Hepatocyte (in vitro differentiated cells): ENCODE measurements around the gene SEL1L2. TPM values are rescaled to one million over a fixed set of nuclear protein-coding genes. Genes with fewer than 3 reads are reported as not detected.

Source experiments
- DNase-seq: peaks from one replicate; pipeline ENCODE4 v3.0.0-alpha.2; 2016; ENCODE audit warnings: low spot score
- H2AFZ ChIP-seq: fragments of 200-600 bp; sonication (generic); 2 replicates; pipeline ENCODE4 v1.6.0; 2016; ENCODE audit warnings: antibody characterized with exemption, mild to moderate bottlenecking
- H3K27ac ChIP-seq: fragments of 200-600 bp; sonication (generic); 2 replicates; pipeline ENCODE4 v1.5.1; 2016; ENCODE audit warnings: mild to moderate bottlenecking
- H3K27me3 ChIP-seq: fragments of 200-600 bp; sonication (generic); 2 replicates; pipeline ENCODE4 v1.6.1; 2016
- H3K36me3 ChIP-seq: fragments of 200-600 bp; sonication (generic); replicated peaks from 2 replicates; pipeline ENCODE4 v1.5.1; 2016; ENCODE audit warnings: low read depth; ENCODE audit not compliant: insufficient read depth
- H3K4me1 ChIP-seq: fragments of 200-600 bp; sonication (generic); 2 replicates; pipeline ENCODE4 v1.5.1; 2016; ENCODE audit warnings: mild to moderate bottlenecking, moderate library complexity; ENCODE audit not compliant: insufficient read depth
- H3K4me2 ChIP-seq: fragments of 200-600 bp; sonication (generic); 2 replicates; pipeline ENCODE4 v1.6.0; 2016
- H3K4me3 ChIP-seq: fragments of 200-600 bp; sonication (generic); 2 replicates; pipeline ENCODE4 v1.5.1; 2016; ENCODE audit warnings: mild to moderate bottlenecking
- H3K79me2 ChIP-seq: fragments of 200-600 bp; sonication (generic); 2 replicates; pipeline ENCODE4 v1.6.0; 2017; ENCODE audit warnings: mild to moderate bottlenecking
- H3K9me2 ChIP-seq: fragments of 200-600 bp; sonication (generic); replicated peaks from 2 replicates; pipeline ENCODE4 v1.6.0; 2017; ENCODE audit warnings: mild to moderate bottlenecking; ENCODE audit not compliant: insufficient read depth
- H3K9me3 ChIP-seq: fragments of 200-600 bp; sonication (generic); 2 replicates; pipeline ENCODE4 v1.5.1; 2016; ENCODE audit warnings: low read depth, mild to moderate bottlenecking
- H4K20me1 ChIP-seq: fragments of 200-600 bp; sonication (generic); 2 replicates; pipeline ENCODE4 v1.6.0; 2016; ENCODE audit warnings: mild to moderate bottlenecking; ENCODE audit not compliant: insufficient read depth, poor library complexity, severe bottlenecking
- CTCF ChIP-seq: fragments of 200-600 bp; sonication (generic); IDR thresholded peaks from 2 replicates; pipeline ENCODE4 v1.5.1; 2016; ENCODE audit warnings: antibody characterized with exemption, mild to moderate bottlenecking; ENCODE audit not compliant: poor library complexity
- EZH2 ChIP-seq: fragments of 200-600 bp; sonication (generic); IDR thresholded peaks from 2 replicates; pipeline ENCODE4 v1.6.1; 2016; ENCODE audit warnings: antibody characterized with exemption, mild to moderate bottlenecking, borderline replicate concordance
- EZH2phosphoT487 ChIP-seq: fragments of 200-600 bp; sonication (generic); IDR thresholded peaks from one replicate; pipeline ENCODE4 v1.6.1; 2018; ENCODE audit warnings: antibody characterized with exemption, mild to moderate bottlenecking, low read depth, moderate library complexity; ENCODE audit not compliant: unreplicated experiment, severe bottlenecking
- WGBS: methylation state at CpG from one replicate; pipeline ENCODE4 v1.1.6; 2016; ENCODE audit warnings: low lambda C conversion rate; ENCODE audit errors: missing lambda C conversion rate; 5-methylcytosine and 5-hydroxymethylcytosine counted together
- polyA plus RNA-seq: library from polyadenylated mRNA; unstranded; fragments of >200 nt; fragmentation: Nextera tagmentation; extraction: Ambion mirVana; gene quantifications from 2 replicates; pipeline ENCODE4 v1.2.1, GENCODE V29; 2016
- total RNA-seq: library from RNA; depleted of rRNA; stranded (reverse); fragments of >200 nt; gene quantifications from 2 replicates; pipeline ENCODE4 v1.2.3, GENCODE V29; 2014

The SEL1L2 gene
- total and polyA plus RNA-seq, 2 experiments from 2014 or later: not detected

- peaks cover 8% of the 10 kb centered on the region for H3K4me1 ChIP-seq
- H3K36me3 ChIP-seq: no peaks in the 10 kb centered on the region
- H3K9me2 ChIP-seq: no peaks in the 10 kb centered on the region
- no peak overlapping the region for H3K27ac ChIP-seq
- H4K20me1 ChIP-seq: no peaks in the 10 kb centered on the region
- H3K27me3 ChIP-seq: no peaks in the 10 kb centered on the region
- 63% methylated on average over 4 of the region's 4 CpGs for WGBS
- DNase-seq: no peak
- no peak overlapping the region for H2AFZ ChIP-seq
- H3K79me2 ChIP-seq: no peaks in the 10 kb centered on the region
- no peak overlapping the region for H3K4me3 ChIP-seq
- no peaks in the 10 kb centered on the region for H3K9me3 ChIP-seq
- no peak for TF ChIP-seq EZH2phosphoT487
- no peak for TF ChIP-seq EZH2
- TF ChIP-seq CTCF: no peak
- H3K4me2 ChIP-seq: no peak overlapping the region
These were observed 150.9 kb downstream of the SEL1L2 start for GRCh38 chr20:13839421-13840092.

- WGBS: 84% methylated on average over 7 of the region's 7 CpGs
- TF ChIP-seq CTCF: no peak
- TF ChIP-seq EZH2phosphoT487: no peak
- no peak for TF ChIP-seq EZH2
- DNase-seq: no peak
- H3K27me3 ChIP-seq: no peaks in the 10 kb centered on the region
- no peaks in the 10 kb centered on the region for H3K36me3 ChIP-seq
- H2AFZ ChIP-seq: no peak overlapping the region
- no peak overlapping the region for H3K27ac ChIP-seq
- no peaks in the 10 kb centered on the region for H4K20me1 ChIP-seq
- no peaks in the 10 kb centered on the region for H3K9me3 ChIP-seq
- H3K4me1 ChIP-seq: peaks cover 8% of the 10 kb centered on the region
- H3K79me2 ChIP-seq: no peaks in the 10 kb centered on the region
- H3K9me2 ChIP-seq: no peaks in the 10 kb centered on the region
- H3K4me2 ChIP-seq: no peak overlapping the region
- H3K4me3 ChIP-seq: no peak overlapping the region
These were observed 151.8 kb downstream of the SEL1L2 start for GRCh38 chr20:13838664-13839063.

GRCh38 chr20:13831476-13831875 lies 158.9 kb downstream of the SEL1L2 start:
- Histone ChIP-seq H2AFZ (no peak overlapping the region), H3K36me3 (no peaks in the 10 kb centered on the region), H3K79me2 (no peaks in the 10 kb centered on the region), H4K20me1 (no peaks in the 10 kb centered on the region), H3K4me1 (no peaks in the 10 kb centered on the region), H3K9me2 (no peaks in the 10 kb centered on the region), H3K4me2 (no peak overlapping the region), H3K27ac (no peak overlapping the region), H3K27me3 (no peaks in the 10 kb centered on the region), H3K4me3 (no peak overlapping the region), H3K9me3 (no peaks in the 10 kb centered on the region)
- no peak for DNase-seq
- TF ChIP-seq EZH2phosphoT487: no peak
- WGBS: 90% methylated on average over 3 of the region's 3 CpGs

GRCh38 chr20:13825465-13825864 lies 164.9 kb downstream of the SEL1L2 start:
- no peak for DNase-seq
- no peak for TF ChIP-seq EZH2
- TF ChIP-seq EZH2phosphoT487: no peak
- TF ChIP-seq CTCF: no peak
- no peaks in the 10 kb centered on the region for H3K9me2 ChIP-seq
- H3K79me2 ChIP-seq: no peaks in the 10 kb centered on the region
- H3K4me1 ChIP-seq: no peaks in the 10 kb centered on the region
- H4K20me1 ChIP-seq: no peaks in the 10 kb centered on the region
- no peaks in the 10 kb centered on the region for H3K9me3 ChIP-seq
- no peaks in the 10 kb centered on the region for H3K36me3 ChIP-seq
- no peak overlapping the region for H3K4me2 ChIP-seq
- H3K27me3 ChIP-seq: no peaks in the 10 kb centered on the region
- WGBS: 100% methylated on average over 3 of the region's 5 CpGs
- H3K27ac ChIP-seq: no peak overlapping the region
- H3K4me3 ChIP-seq: no peak overlapping the region
- H2AFZ ChIP-seq: no peak overlapping the region
